GM18951 (cell line): ENCODE results near the gene USP1.

Source experiments
- POLR2A ChIP-seq: IDR thresholded peaks from 4 replicates; pipeline ENCODE4 v1.6.1; 2011; ENCODE audit warnings: mild to moderate bottlenecking; ENCODE audit not compliant: insufficient read length, insufficient read depth; ENCODE audit errors: extremely low read depth
- in situ Hi-C: fragments of 300-500 bp; cut with MboI; formaldehyde crosslinking; loops from one replicate; pipeline ENCODE4 v1.12.0; 2022; ENCODE audit warnings: low sequenced_read_pairs, mixed read lengths, inconsistent platforms; ENCODE audit not compliant: unreplicated experiment

Gene USP1, protein sequence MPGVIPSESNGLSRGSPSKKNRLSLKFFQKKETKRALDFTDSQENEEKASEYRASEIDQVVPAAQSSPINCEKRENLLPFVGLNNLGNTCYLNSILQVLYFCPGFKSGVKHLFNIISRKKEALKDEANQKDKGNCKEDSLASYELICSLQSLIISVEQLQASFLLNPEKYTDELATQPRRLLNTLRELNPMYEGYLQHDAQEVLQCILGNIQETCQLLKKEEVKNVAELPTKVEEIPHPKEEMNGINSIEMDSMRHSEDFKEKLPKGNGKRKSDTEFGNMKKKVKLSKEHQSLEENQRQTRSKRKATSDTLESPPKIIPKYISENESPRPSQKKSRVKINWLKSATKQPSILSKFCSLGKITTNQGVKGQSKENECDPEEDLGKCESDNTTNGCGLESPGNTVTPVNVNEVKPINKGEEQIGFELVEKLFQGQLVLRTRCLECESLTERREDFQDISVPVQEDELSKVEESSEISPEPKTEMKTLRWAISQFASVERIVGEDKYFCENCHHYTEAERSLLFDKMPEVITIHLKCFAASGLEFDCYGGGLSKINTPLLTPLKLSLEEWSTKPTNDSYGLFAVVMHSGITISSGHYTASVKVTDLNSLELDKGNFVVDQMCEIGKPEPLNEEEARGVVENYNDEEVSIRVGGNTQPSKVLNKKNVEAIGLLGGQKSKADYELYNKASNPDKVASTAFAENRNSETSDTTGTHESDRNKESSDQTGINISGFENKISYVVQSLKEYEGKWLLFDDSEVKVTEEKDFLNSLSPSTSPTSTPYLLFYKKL

DNA sequence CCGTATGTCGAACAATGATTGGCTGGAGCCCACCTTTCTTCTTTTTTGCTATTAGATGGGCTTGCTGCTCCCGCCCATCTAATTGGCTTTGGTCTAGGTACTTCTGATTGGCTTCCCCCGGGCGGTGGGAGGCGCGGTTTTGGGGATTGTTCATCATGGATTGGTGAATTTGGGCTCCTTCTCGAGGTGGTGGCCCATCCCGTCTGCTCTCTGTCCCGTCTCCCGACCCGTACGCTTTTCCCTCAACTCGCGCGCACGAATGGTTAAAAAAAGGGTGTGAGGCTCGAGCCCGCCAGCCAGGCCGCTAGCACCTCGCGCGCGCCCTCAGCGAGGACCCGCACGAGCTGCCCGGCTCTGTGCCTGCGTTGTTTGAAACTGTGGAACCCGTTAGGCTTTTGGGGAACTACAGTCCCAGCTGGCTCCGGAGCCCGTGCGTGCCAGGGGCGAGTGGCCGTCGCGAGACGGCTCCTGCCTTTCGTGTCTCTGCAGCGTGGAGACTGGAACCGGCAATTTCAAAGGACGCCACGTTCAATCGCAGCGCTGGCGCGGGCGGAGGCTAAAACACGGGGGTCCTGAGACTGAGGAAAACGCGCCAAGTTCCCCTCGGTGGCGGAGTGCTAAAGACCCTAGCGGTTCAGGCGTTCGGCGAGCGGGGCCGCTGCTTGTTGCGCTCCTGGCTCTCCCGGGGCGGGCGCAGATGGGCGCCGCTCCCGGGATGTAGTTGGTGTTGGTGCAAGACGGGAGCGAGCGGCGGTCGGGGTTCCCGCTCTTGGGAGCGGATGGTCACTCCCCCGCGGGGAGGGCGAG lies at the start of gene USP1:
USP1 (plus strand) TSS at position 584 of the 807 bp plus-strand sequence. CDS start 2,819 bp downstream, outside the sequence.
- in situ Hi-C loops: no loop called here
- TF ChIP-seq POLR2A: peak; percentile 80

DNA sequence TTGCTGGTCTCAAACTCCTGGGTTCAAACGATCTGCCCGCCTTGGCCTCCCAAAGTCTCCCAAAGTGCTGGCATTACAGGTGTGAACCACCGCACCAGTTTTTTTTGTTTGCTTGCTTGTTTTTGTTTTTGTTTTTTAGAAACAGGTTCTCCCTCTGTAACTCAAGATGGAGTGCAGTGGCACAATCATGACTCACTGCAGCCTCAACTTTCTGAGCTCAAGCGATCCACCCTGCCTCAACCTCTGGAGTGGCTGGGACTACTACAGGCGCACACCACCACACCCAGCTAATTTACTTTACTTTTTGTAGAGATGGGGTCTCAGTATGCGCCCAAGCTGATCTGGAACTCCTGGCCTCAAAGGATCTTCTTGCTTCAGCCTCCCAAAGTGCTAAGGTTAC lies 47.3 kb upstream of the USP1 start:
- TF ChIP-seq POLR2A: no peak
- in situ Hi-C loops: no loop called here

DNA sequence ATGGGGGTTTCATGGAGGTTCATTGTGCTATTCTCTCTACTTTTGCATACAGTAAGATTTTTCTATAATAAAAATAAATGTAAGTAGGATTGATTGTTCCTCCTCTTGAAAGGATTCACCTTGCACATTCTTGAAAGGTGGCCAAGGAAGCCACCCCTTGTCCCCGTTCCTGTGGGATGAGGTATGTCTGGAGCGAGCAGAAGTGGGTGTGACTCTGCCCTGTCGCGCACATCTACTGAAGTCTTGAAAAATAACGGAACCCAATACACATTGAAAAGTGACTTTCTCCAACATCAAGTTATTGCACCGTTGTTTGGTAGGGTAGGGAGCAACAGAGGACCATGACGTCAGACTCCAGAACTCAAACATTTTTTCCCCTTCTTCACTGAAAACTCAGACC lies 46.8 kb upstream of the USP1 start:
- no peak for TF ChIP-seq POLR2A
- in situ Hi-C loops: no loop called here

DNA sequence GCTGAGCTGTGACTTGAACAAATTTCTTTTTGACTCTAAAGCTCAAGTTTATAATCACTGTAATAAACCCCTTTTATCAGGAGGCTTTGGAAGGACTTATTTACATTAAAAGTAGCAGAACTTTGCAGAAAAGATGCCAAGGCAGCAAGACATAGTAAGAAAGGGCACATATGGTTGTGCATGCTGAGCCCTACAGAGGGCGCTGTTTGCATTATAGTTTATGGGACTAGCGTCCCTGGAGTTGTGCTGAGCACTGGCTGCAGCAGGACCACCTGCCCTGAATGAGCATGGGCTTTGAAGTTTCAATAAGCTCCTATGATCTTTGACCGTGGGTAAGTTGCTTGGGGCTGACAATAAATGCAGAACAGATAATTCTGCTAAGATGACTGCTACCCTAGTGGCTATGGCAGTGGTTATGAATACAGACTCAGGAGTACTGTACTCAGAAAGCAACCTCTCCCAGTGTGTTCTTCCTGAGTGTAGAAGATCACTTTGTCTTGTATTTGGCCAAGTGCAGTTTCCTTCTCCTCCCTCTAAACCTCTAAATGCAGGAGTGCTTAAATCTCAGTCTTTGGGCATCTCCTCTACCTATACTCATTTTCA lies 45.4 kb upstream of the USP1 start:
- in situ Hi-C loops: no loop called here
- no peak for TF ChIP-seq POLR2A

DNA sequence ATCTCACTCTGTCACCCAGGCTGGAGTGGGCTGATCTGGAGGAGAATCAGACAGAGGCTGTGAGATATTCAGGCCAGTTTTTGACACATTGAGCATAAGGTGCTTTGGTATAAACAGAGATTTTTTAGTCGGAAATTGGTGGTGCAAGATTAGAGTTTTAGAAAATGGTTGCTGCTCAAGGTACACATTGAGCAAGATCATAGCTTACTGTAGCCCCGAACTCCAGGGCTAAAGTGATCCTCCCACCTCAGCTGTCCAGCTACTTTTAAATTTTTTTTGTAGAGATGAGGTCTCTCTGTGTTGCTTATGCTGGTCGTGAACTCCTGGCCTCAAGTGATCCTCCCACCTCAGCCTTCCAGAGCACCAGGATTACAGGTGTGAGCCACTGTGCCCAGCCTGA lies 43.9 kb upstream of the USP1 start:
- TF ChIP-seq POLR2A: no peak
- in situ Hi-C loops: no loop called here

DNA sequence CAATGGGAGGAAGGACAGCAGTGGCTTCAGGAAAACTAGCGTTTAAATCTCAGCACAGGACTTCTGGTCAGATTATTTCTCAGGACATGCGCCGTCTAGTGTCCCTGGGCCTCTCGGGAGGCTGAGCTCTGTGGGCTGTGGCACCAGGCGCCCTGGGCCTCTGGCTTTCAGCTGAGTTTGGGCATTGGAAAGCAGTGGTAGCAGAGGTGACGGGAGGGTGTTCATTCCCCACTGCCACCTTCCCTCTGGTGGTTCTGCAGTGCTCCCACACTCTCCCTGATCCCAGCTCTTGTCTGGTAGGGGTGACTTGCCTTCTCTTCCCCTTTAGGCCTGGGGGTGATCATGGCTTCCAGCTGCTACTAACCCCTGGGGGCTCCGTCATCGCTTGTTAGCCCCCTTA lies 42.2 kb upstream of the USP1 start:
- TF ChIP-seq POLR2A: no peak
- in situ Hi-C loops: no loop called here

DNA sequence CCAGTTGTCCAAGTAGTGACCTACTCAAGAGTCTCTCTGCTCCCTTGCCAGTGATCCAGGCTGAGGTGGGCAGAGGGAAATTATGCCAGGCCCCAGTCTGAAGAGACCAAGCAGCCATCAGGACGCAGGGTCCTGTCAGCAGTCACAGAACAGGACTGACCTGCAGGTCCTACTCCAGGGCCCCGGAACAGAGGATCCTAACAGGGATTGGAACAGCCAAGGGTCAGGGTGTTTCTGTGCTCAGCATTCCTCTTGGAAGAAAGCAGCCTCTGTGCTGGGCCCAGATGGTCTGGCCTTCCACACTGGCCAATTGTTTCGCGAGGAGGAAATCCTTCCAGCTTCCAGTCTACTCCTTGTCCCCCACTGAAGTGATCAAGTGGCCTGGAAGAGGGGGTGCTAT lies 41.6 kb upstream of the USP1 start:
- TF ChIP-seq POLR2A: no peak
- in situ Hi-C loops: no loop called here

DNA sequence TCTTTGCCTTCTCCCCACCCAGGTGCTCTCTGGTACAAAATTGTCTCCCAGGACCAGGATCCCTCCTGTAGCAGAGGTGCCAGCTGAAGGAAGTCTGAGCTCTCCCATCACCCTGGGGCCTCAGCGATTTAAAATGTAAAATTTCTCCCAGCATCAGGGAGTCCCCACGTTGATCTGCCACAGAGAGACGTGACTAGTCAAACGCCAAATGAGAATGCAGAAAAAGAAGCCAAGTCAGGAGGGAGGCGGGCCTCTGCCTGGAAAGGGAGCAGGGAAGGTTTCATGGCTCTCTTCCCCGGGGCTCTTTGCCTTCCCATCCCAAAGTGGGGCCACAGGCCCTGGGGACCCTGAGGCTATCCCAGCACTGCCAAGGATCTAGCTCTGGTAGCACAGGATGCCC lies 40.0 kb upstream of the USP1 start:
- TF ChIP-seq POLR2A: no peak

DNA sequence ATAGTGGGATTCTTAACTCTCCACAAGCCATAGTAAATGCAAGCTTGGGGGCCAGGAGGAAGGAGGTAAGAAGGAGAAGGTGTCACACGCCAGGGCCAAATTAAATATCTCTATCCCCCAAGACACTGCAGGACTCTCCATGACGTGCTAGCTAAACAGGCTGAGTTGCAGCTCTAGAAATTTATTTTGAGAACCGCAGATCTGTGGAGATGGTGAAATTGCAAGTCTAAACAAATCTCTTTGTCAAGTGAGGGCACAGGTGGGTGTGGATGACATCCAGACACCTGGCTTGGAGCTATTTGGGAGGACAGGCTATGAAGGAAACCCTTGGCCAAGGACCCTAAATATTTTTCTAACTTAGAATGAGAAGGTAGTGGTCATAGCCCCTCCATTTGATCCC lies 39.5 kb upstream of the USP1 start:
- in situ Hi-C loops: no loop called here
- TF ChIP-seq POLR2A: no peak

More for the DNA sequence above, 40.0 kb upstream of the USP1 start:
- in situ Hi-C loops: no loop called here

DNA sequence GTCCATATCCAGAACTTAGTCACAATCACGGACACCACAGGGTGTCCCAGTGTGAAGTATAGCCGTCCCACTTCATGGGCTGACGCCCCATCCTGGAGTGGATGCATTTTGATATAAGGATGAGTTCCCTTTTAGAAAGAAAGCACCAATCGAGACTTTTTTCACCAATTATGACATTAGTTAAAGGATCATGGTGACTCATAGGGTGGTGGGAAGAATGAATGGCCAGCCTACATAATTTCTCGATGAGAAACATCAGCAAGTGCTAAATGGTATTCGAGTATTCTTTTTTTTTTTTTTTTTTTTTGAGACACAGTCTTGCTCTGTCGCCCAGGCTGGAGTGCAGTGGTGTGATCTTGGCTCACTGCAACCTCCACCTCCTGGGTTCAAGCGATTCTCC lies 38.5 kb upstream of the USP1 start:
- in situ Hi-C loops: no loop called here

DNA sequence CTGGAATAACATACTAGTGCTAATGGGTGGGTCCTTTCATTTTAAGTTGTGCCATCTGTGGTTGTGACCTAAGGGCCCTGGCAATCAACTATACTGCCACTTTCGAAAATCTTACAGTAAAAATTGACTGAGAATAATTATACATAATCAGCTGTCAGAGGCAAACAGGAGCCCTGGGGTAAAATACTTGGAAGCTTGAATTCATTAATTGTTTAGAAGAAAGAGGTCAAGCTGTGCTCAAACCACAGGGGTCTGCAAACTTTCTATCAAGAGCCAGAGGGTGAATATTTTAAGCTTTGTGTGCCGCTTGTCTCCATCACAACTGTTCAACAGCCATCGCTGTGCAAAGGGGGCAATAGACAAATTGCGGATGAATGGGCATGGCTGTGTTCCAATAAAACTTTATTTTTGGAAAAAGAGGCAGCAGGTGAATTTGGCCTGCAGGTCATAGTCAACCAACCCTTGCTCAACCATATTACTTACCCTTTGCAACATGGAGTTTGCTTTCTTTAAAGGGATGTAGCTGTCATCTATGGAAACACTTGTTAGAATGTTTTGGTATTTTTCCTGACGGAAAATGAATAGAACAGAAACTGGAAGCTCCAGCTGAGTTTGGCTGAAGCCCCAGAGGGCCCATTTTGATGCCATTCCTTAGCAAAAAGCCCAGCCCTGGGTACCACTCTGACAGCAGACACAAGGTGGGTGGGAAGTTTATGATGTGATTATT lies 35.7 kb upstream of the USP1 start:
- in situ Hi-C loops: no loop called here
- no peak for TF ChIP-seq POLR2A

More for the DNA sequence above, 38.5 kb upstream of the USP1 start:
- TF ChIP-seq POLR2A: no peak

DNA sequence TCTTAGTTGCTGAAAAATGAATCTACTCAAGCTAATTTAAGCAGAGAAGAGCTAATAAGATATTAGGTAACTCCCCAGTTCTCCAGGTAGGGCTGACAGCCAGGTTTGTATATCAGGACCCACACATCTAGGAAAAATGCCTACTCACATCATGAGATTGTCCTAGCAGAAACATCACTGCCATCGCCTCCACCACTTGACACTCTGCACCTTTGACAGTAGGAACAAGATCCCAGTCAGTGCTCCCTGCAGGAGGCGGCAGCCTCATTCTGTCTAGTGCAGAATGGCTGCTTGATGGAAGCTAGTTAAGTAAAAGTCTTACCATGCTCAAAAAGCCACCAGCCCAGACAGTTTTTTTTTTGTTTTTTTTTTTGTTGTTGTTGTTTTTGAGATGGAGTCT lies 31.6 kb upstream of the USP1 start:
- in situ Hi-C loops: loop anchor here (5.0 kb wide), 1 partner anchor 218 kb away; no protein-coding TSS in a partner anchor
- no peak for TF ChIP-seq POLR2A

DNA sequence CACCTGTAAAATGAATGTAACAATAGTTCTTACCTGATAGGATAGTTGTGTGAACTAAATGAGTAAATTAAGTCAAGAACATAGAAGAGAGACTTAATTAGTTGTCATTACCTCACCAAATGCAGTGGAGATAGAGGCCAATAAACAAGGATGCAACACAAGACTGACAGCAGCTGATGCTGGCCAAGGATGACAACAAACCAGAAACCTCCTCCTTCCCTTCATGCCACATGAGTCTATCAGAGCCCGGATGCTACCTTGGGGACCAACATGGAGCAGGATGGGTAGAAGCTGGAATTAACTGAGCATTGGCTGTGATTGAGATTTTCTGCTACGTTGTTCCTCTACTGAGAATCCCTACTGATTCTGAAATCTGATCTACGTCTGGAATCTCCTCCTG lies 30.3 kb upstream of the USP1 start:
- in situ Hi-C loops: loop anchor here (5.0 kb wide), 1 partner anchor 219 kb away; no protein-coding TSS in a partner anchor
- TF ChIP-seq POLR2A: no peak
